ENCODE results near the gene CDH22.
A peak's percentile ranks its signal among the peaks of the same experiment; 100 is the strongest.

CDH22 gene

GRCh38 chr20:46312075-46312944 lies 4.0 kb upstream of the CDH22 start:
- H3K4me1 ChIP-seq (ENCODE audit: control insufficient read depth, insufficient read depth, low read length), result no peaks in the 10 kb centered on the region
- no peak overlapping the region for H3K4me2 ChIP-seq (ENCODE audit: low read length)
- H3K27me3 ChIP-seq (ENCODE audit: control insufficient read depth, insufficient read depth, low read length), result peaks cover 95% of the 10 kb centered on the region
- H3K4me3 ChIP-seq (ENCODE audit: low read length), result no peak overlapping the region
- H3K9me3 ChIP-seq (replicated peaks; ENCODE audit: low read length), result no peaks in the 10 kb centered on the region
- H3K9ac ChIP-seq (ENCODE audit: low read depth, low read length), result no peak overlapping the region
- H3K36me3 ChIP-seq (ENCODE audit: insufficient read depth, low read length), result no peaks in the 10 kb centered on the region

GRCh38 chr20:46311719-46312074 lies 3.4 kb upstream of the CDH22 start:
- Histone ChIP-seq H3K36me3 (ENCODE audit: insufficient read depth, low read length) (no peaks in the 10 kb centered on the region), H3K9me3 (replicated peaks; ENCODE audit: low read length) (no peaks in the 10 kb centered on the region), H3K4me2 (ENCODE audit: low read length) (no peak overlapping the region), H3K4me3 (ENCODE audit: low read length) (no peak overlapping the region), H3K4me1 (ENCODE audit: control insufficient read depth, insufficient read depth, low read length) (no peaks in the 10 kb centered on the region), H3K9ac (ENCODE audit: low read depth, low read length) (no peak overlapping the region), H3K27me3 (ENCODE audit: control insufficient read depth, insufficient read depth, low read length) (peaks cover 95% of the 10 kb centered on the region)

GRCh38 chr20:46311039-46311650 lies 2.8 kb upstream of the CDH22 start:
- Histone ChIP-seq H3K4me1 (ENCODE audit: control insufficient read depth, insufficient read depth, low read length) (no peaks in the 10 kb centered on the region), H3K4me3 (ENCODE audit: low read length) (no peak overlapping the region), H3K27me3 (ENCODE audit: control insufficient read depth, insufficient read depth, low read length) (peaks cover 95% of the 10 kb centered on the region), H3K9ac (ENCODE audit: low read depth, low read length) (no peak overlapping the region), H3K9me3 (replicated peaks; ENCODE audit: low read length) (no peaks in the 10 kb centered on the region), H3K36me3 (ENCODE audit: insufficient read depth, low read length) (no peaks in the 10 kb centered on the region), H3K4me2 (ENCODE audit: low read length) (no peak overlapping the region)

GRCh38 chr20:46309945-46310344 lies 1.6 kb upstream of the CDH22 start:
- Histone ChIP-seq H3K4me3 (ENCODE audit: low read length) (no peak overlapping the region), H3K4me1 (ENCODE audit: control insufficient read depth, insufficient read depth, low read length) (no peaks in the 10 kb centered on the region), H3K9me3 (replicated peaks; ENCODE audit: low read length) (no peaks in the 10 kb centered on the region), H3K36me3 (ENCODE audit: insufficient read depth, low read length) (no peaks in the 10 kb centered on the region), H3K9ac (ENCODE audit: low read depth, low read length) (no peak overlapping the region), H3K4me2 (ENCODE audit: low read length) (no peak overlapping the region), H3K27me3 (ENCODE audit: control insufficient read depth, insufficient read depth, low read length) (peaks cover 95% of the 10 kb centered on the region)

GRCh38 chr20:46307999-46308257 lies 370 bp downstream of the CDH22 start:
- Histone ChIP-seq H3K9me3 (replicated peaks; ENCODE audit: low read length) (no peaks in the 10 kb centered on the region), H3K4me2 (ENCODE audit: low read length) (peak overlapping the region; percentile 72), H3K4me1 (ENCODE audit: control insufficient read depth, insufficient read depth, low read length) (no peaks in the 10 kb centered on the region), H3K9ac (ENCODE audit: low read depth, low read length) (no peak overlapping the region), H3K27me3 (ENCODE audit: control insufficient read depth, insufficient read depth, low read length) (peaks cover 95% of the 10 kb centered on the region), H3K4me3 (ENCODE audit: low read length) (peak overlapping the region; percentile 55), H3K36me3 (ENCODE audit: insufficient read depth, low read length) (no peaks in the 10 kb centered on the region)

GRCh38 chr20:46307139-46307998 lies 929 bp downstream of the CDH22 start:
- Histone ChIP-seq H3K4me3 (ENCODE audit: low read length) (no peak overlapping the region), H3K27me3 (ENCODE audit: control insufficient read depth, insufficient read depth, low read length) (peaks cover 95% of the 10 kb centered on the region)

GRCh38 chr20:46306743-46307138 lies 1.6 kb downstream of the CDH22 start:
- Histone ChIP-seq H3K4me2 (ENCODE audit: low read length) (no peak overlapping the region), H3K27me3 (ENCODE audit: control insufficient read depth, insufficient read depth, low read length) (peaks cover 96% of the 10 kb centered on the region), H3K9me3 (replicated peaks; ENCODE audit: low read length) (no peaks in the 10 kb centered on the region), H3K9ac (ENCODE audit: low read depth, low read length) (no peak overlapping the region), H3K4me3 (ENCODE audit: low read length) (no peak overlapping the region), H3K36me3 (ENCODE audit: insufficient read depth, low read length) (no peaks in the 10 kb centered on the region), H3K4me1 (ENCODE audit: control insufficient read depth, insufficient read depth, low read length) (no peaks in the 10 kb centered on the region)

More at GRCh38 chr20:46307139-46307998, 929 bp downstream of the CDH22 start:
- no peaks in the 10 kb centered on the region for H3K9me3 ChIP-seq (replicated peaks; ENCODE audit: low read length)
- H3K36me3 ChIP-seq (ENCODE audit: insufficient read depth, low read length), result no peaks in the 10 kb centered on the region
- no peak overlapping the region for H3K4me2 ChIP-seq (ENCODE audit: low read length)
- H3K9ac ChIP-seq (ENCODE audit: low read depth, low read length), result no peak overlapping the region
- no peaks in the 10 kb centered on the region for H3K4me1 ChIP-seq (ENCODE audit: control insufficient read depth, insufficient read depth, low read length)

GRCh38 chr20:46305973-46306360 lies 2.3 kb downstream of the CDH22 start:
- Histone ChIP-seq H3K9me3 (replicated peaks; ENCODE audit: low read length) (no peaks in the 10 kb centered on the region), H3K27me3 (ENCODE audit: control insufficient read depth, insufficient read depth, low read length) (peaks cover 88% of the 10 kb centered on the region), H3K36me3 (ENCODE audit: insufficient read depth, low read length) (no peaks in the 10 kb centered on the region), H3K4me3 (ENCODE audit: low read length) (no peak overlapping the region), H3K9ac (ENCODE audit: low read depth, low read length) (no peak overlapping the region), H3K4me2 (ENCODE audit: low read length) (no peak overlapping the region), H3K4me1 (ENCODE audit: control insufficient read depth, insufficient read depth, low read length) (no peaks in the 10 kb centered on the region)

GRCh38 chr20:46305331-46305972 lies 2.8 kb downstream of the CDH22 start:
- no peak overlapping the region for H3K4me3 ChIP-seq (ENCODE audit: low read length)
- peaks cover 88% of the 10 kb centered on the region for H3K27me3 ChIP-seq (ENCODE audit: control insufficient read depth, insufficient read depth, low read length)
- H3K36me3 ChIP-seq (ENCODE audit: insufficient read depth, low read length), result no peaks in the 10 kb centered on the region
- H3K9ac ChIP-seq (ENCODE audit: low read depth, low read length), result no peak overlapping the region
- no peaks in the 10 kb centered on the region for H3K4me1 ChIP-seq (ENCODE audit: control insufficient read depth, insufficient read depth, low read length)
- H3K4me2 ChIP-seq (ENCODE audit: low read length), result no peak overlapping the region
- no peaks in the 10 kb centered on the region for H3K9me3 ChIP-seq (replicated peaks; ENCODE audit: low read length)

- H3K4me3 ChIP-seq (ENCODE audit: low read length), result no peak overlapping the region
- peaks cover 83% of the 10 kb centered on the region for H3K27me3 ChIP-seq (ENCODE audit: control insufficient read depth, insufficient read depth, low read length)
- H3K36me3 ChIP-seq (ENCODE audit: insufficient read depth, low read length), result no peaks in the 10 kb centered on the region
- H3K9ac ChIP-seq (ENCODE audit: low read depth, low read length), result no peak overlapping the region
- H3K9me3 ChIP-seq (replicated peaks; ENCODE audit: low read length), result no peaks in the 10 kb centered on the region
- no peak overlapping the region for H3K4me2 ChIP-seq (ENCODE audit: low read length)
- no peaks in the 10 kb centered on the region for H3K4me1 ChIP-seq (ENCODE audit: control insufficient read depth, insufficient read depth, low read length)
Measured at GRCh38 chr20:46304852-46305251, 3.4 kb downstream of the CDH22 start.

- no peaks in the 10 kb centered on the region for H3K9me3 ChIP-seq (replicated peaks; ENCODE audit: low read length)
- H3K4me1 ChIP-seq (ENCODE audit: control insufficient read depth, insufficient read depth, low read length), result no peaks in the 10 kb centered on the region
- no peak overlapping the region for H3K4me2 ChIP-seq (ENCODE audit: low read length)
- no peak overlapping the region for H3K9ac ChIP-seq (ENCODE audit: low read depth, low read length)
- no peak overlapping the region for H3K4me3 ChIP-seq (ENCODE audit: low read length)
- H3K36me3 ChIP-seq (ENCODE audit: insufficient read depth, low read length), result no peaks in the 10 kb centered on the region
- H3K27me3 ChIP-seq (ENCODE audit: control insufficient read depth, insufficient read depth, low read length), result peaks cover 78% of the 10 kb centered on the region
Measured at GRCh38 chr20:46304361-46304760, 3.9 kb downstream of the CDH22 start.
